NCI-H2196 (cell line): ENCODE data around the gene HOXB4.

Experiments used
- DNase-seq: peaks from one replicate; lab custom pipeline; 2025; ENCODE audit not compliant: unreplicated experiment; lab: John Stamatoyannopoulos, UW

HOXB4 gene

GRCh38 chr17:48549914-48550501, 28.1 kb downstream of the HOXB4 start:
- DNase-seq = no peak

GRCh38 chr17:48549281-48549630, 28.9 kb downstream of the HOXB4 start:
- DNase-seq = no peak

- DNase-seq = no peak
Measured at GRCh38 chr17:48548523-48549280, 29.4 kb downstream of the HOXB4 start.

DNA sequence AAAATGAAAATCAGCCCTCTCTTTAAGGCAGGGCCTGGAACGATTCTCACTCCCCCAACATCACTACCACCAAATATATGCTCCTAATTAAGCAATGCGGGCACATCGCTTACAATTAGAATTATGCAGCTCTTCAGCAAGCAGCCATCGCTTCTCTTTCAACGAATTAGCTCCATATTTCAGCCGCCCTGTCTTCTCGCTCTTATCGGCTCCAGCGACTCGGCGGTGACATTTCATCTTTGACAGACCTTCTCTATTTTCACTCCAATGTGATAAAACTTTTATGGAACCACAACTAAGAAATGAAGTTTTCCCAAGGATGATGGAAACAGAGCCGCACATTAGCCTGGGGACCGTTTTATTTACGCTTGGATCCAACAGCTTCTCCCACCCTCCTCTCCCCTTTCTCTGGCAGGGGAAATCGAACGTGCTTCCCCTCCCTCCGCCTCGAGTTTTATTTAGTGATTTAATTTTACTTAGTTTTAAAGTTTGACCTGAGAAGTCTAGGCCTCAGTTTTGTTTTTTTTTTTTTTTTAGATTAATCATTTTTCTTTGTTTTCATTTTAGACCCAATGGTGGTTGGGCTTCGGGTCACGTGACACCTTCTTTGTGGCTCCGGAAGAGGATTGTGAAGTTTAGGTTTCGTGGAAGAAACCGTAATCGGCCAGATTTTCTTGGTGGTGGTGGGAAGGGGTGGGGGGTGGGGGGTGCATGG, 30.2 kb downstream of the HOXB4 start:
- no peak for DNase-seq

DNA sequence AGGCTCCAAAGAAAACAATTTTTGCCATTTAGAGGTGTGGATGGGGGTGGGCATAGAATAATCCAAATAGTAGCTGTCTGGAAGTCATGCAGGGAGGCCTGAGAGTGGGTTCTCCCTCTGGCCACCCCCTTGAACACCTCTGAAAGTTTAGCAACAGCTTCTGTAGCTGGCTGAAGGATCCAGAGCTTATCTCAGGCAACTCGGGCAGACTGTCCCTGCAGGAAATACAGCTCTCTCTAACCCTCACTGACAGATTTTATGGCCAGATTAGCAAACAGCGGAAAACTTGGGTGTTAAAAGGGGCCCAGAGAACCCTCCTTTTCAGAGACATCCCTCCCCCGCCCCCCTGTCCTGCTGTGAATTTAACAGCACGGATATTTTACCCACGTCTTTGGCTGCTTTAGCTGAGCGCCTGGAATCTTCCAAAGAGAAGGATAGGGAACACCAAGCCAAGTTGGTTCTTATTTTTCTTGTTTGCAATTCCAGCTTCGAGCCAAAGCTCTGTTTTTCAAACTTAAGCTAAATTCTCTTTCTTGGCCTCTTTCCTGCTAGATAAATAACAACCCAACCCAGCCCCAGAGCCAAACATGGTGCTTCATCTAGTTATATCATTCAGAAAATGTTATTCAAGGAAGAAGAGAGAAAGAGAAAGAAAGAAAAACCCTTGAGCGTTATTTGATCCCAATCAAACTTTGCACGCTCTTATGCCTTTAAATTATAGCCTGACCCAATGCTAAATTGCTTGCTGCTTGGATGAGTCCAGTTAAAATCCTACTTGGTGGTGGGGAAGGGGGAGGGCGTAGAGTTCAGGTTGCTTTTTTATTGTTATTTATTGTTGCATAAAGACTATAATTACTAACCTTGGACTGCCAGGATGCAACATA, 31.0 kb downstream of the HOXB4 start:
- peak; percentile 48 for DNase-seq

DNA sequence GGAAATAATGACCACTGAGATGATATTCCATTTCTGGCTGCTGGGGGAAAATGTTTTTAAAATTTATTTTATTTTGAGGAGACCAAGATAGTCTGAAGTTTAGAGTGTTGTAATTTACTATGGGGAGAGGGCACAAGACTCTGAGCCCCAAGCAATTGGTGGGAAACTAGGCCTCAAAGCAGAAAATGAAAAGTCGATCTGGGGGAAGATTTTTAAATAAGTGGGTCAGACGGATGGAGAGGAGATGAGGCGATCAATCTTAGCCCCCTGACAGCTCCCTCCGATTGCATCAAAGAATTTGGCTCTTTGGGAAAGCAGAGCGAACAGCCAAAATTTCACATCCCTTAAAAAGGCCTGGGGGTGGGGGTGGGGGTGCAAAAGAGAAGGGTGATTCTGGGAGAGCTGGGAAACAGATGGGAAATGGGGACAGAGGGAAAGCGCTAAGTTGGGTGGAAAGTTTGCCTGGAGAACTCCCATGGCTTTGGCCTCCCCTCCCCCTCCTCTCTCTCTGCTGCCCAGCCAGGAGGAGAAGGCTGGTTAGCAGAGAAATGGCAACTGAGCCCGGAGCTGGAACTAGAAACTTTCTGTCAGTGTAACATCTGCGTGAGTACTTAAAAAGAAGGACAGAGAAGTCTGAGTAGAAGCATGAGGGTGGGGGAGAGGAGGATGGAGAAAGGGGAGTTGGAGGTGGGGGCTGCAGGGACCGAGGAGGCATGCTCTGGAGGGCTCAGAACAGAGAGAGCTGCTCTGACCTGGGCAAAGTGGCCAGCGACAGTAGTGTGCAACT, 31.8 kb downstream of the HOXB4 start:
- DNase-seq = no peak

- DNase-seq = no peak
Measured at GRCh38 chr17:48545539-48545938, 32.6 kb downstream of the HOXB4 start.

GRCh38 chr17:48545022-48545375, 33.2 kb downstream of the HOXB4 start, which contains the start of gene HOXB2:
TSS of gene HOXB2 (minus strand) at chr17:48545109. CDS start at chr17:48544911, 198 bp downstream.
- DNase-seq = peak; percentile 51

GRCh38 chr17:48544349-48545021, 33.7 kb downstream of the HOXB4 start:
- DNase-seq = no peak

DNA sequence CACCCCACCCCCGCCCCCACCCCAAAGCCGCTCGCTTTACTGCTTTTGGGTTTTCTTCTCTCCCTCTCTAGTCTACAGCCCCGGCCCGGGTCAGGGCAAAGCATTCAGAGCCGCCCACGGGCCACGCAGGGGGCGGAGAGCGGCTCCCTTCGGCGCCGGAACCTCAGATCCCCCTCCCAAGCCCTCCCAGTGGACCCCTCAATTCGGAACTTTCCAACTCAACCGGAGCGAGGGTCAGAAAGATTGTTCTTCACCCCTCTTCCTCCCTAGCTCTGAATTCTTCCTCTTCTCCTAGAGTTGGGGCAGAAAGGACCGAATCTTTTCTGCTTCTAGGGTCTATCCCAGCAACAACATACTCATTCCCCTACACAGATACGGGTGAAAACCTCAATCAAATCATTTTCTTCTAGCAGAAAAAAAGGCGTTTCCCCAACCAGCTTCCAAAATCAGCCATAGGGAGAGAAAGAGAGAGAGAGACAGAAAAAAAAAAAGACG, 34.2 kb downstream of the HOXB4 start:
- DNase-seq = no peak

GRCh38 chr17:48543107-48543853, 34.9 kb downstream of the HOXB4 start:
- DNase-seq = peak; percentile 45

- DNase-seq = no peak
Measured at GRCh38 chr17:48542698-48543106, 35.4 kb downstream of the HOXB4 start.

DNA sequence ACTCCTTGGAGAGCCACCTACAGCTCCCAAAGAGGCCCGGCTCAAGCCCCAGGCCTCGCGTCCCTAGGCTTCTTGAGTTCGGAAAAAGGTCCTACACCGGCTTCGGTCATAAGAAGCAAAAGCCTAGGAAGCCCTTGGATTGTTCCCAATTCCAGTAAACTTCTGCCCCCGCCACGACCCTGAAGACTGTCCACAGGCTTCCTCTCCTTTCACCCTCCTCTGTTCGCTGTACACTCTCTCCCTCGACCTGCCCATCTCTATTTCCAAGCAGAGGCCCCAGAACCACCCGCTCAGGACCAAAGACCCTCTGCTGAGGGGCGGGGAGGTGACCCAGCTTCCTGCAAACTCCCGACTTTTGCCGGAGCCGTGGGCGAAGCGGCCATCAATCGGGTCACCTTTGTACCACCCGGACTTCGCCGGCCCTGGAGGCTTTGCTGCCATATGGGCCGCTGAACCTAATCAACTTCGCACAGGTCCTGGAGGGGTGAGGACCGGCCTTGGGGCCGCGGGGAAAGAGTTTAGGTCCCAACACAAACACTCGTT, 36.0 kb downstream of the HOXB4 start:
- no peak for DNase-seq

- no peak for DNase-seq
Measured at GRCh38 chr17:48541577-48542113, 36.5 kb downstream of the HOXB4 start.

GRCh38 chr17:48541036-48541576, 37.0 kb downstream of the HOXB4 start:
- DNase-seq = no peak

DNA sequence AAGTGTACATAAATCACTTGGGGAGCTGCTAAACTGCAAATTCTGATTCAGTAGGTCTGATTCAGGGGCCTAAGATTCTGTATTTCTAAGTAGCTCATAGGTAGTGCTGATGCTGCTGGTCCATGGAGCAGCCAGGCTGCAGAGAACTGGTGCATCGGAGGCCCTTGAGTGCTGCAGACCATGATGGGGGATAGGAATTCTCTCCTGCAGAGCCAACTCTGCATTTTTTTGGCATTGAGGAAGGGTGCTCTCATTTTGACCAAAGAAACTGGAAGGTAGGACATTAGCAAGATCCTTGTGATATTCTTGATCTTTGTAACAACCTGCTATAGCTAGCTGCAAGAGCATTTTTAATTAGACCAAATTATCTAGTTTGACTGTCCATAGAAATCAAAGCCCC, 37.9 kb downstream of the HOXB4 start:
- DNase-seq = no peak

DNA sequence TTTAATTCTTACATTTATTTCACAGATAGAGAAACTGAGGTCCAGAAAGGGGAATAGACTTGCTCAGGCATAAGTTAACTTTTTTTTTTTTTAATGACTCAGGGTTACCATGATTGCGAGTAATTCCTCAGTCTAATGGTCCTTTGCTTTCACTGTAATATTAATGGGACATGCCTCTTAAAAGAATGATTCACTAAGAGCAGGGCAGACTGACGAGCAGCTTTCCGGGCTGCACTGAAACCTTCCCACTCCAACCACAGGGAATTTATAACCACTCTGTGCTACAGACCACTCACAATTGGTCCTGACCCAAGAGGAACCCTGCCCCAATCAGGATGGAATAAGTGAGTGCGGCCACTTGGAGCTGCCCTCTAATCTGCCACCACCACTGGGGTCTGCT, 39.0 kb downstream of the HOXB4 start:
- DNase-seq = no peak

DNA sequence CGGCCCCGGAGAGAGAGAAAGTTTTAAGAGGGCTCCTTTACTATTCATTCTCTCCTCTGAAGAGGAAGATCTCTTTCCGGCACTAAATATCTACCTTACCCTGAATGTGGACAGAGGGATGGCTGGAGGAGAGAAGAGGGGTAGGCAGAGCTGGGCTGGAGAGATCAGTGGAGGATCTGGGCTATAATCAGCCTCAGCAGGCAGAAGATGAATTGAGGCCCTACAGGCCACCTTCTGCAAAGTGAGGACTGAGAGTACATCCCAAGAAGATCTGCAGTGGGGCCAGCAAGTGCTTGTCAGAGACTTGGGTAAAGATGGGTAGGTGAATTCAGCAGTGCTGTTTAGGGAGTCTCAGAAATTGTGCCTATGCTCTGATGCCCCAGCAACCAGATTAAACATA, 40.8 kb downstream of the HOXB4 start:
- DNase-seq = no peak
